Fibroblast of lung (primary cell): ENCODE measurements around the gene APBA1.

Experiments
- EZH2 ChIP-seq: IDR thresholded peaks from 2 replicates; pipeline ENCODE4 v1.5.1; 2012; ENCODE audit warnings: low read length, control low read depth, mild to moderate bottlenecking; ENCODE audit errors: missing control alignments
- TF ChIP-seq, protein P1 (sequence below), 2 donors: IDR thresholded peaks in 1 of 2; conservative IDR thresholded peaks in 1 of 2; 1 replicate in 1 of 2; 2 replicates in 1 of 2; pipeline ENCODE4 v1.5.1; 2011 to 2012; ENCODE audit warnings: low read length in 2 of 2, control low read depth in 1 of 2, inconsistent platforms in 1 of 2, low read depth in 1 of 2, mild to moderate bottlenecking in 1 of 2

DNA sequence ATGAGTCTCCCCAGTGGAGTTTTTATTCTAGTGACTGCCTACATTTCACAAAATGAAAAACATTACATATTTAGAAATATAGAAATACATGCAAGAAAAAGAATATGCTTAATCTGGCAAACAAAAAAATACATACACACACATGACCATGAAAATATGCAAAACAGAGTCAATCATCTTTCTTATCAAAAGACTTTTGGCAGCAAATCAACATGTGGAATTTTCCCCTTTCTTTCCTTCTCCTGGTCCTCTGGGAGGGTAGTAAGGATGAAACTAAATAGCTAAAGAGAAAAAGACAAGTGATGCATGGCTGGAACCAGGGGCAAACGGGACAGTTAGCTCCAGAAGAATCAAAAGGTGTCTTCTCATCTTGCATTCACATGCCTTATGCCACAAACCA lies 69.4 kb downstream of the APBA1 start:
- TF ChIP-seq, protein P1, sequence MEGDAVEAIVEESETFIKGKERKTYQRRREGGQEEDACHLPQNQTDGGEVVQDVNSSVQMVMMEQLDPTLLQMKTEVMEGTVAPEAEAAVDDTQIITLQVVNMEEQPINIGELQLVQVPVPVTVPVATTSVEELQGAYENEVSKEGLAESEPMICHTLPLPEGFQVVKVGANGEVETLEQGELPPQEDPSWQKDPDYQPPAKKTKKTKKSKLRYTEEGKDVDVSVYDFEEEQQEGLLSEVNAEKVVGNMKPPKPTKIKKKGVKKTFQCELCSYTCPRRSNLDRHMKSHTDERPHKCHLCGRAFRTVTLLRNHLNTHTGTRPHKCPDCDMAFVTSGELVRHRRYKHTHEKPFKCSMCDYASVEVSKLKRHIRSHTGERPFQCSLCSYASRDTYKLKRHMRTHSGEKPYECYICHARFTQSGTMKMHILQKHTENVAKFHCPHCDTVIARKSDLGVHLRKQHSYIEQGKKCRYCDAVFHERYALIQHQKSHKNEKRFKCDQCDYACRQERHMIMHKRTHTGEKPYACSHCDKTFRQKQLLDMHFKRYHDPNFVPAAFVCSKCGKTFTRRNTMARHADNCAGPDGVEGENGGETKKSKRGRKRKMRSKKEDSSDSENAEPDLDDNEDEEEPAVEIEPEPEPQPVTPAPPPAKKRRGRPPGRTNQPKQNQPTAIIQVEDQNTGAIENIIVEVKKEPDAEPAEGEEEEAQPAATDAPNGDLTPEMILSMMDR (conservative IDR thresholded peaks at IDR 0.05 in 1 of 2, IDR thresholded peaks at IDR 0.05 in 1 of 2; ENCODE audit: low read depth in 1 of 2, low read length in 2 of 2): no peak
- TF ChIP-seq EZH2: no peak
